NCI-H1092 treated with DMSO at 0.1 percent for 48 hours (cell line): ENCODE data around the gene UBR1.
"Not testable (repeated sequence)": the region's sequence is repeated elsewhere in the genome, so short reads cannot be mapped to it uniquely, and the experiment has no call there.

Source experiments
- DNase-seq: peaks from one replicate; lab custom pipeline; 2025; lab: John Stamatoyannopoulos, UW

Gene UBR1

GRCh38 chr15:43105778-43106485 is at the start of gene UBR1:
UBR1 (minus strand) TSS chr15:43106038; CDS start chr15:43106022, 16 bp downstream.
- DNase-seq = peak; percentile 76

GRCh38 chr15:43153269-43153668 is 47.4 kb upstream of the UBR1 start:
- DNase-seq = no peak

GRCh38 chr15:43151688-43152087 is 45.9 kb upstream of the UBR1 start:
- DNase-seq = no peak

- no peak for DNase-seq
Observed at GRCh38 chr15:43150191-43150929, 44.5 kb upstream of the UBR1 start.

GRCh38 chr15:43146184-43146583 is 40.3 kb upstream of the UBR1 start:
- no peak for DNase-seq

- DNase-seq = no peak
Observed at GRCh38 chr15:43144512-43144911, 38.7 kb upstream of the UBR1 start.

GRCh38 chr15:43143203-43143941 is 37.5 kb upstream of the UBR1 start:
- DNase-seq = no peak

- DNase-seq = no peak
Observed at GRCh38 chr15:43135351-43135750, 29.5 kb upstream of the UBR1 start.

GRCh38 chr15:43134157-43134635 is 28.4 kb upstream of the UBR1 start:
- peak; percentile 25 for DNase-seq

GRCh38 chr15:43133430-43134156 is 27.8 kb upstream of the UBR1 start, which contains the start of gene TMEM62:
TMEM62 (plus strand) TSS chr15:43133586; CDS start chr15:43133803, 217 bp downstream.
- peak; percentile 65 for DNase-seq

GRCh38 chr15:43132830-43133429 is 27.1 kb upstream of the UBR1 start:
- no peak for DNase-seq

- no peak for DNase-seq
Observed at GRCh38 chr15:43128980-43129335, 23.1 kb upstream of the UBR1 start.

GRCh38 chr15:43128174-43128979 is 22.5 kb upstream of the UBR1 start:
- not testable (repeated sequence) for DNase-seq

- DNase-seq = no peak
Observed at GRCh38 chr15:43127752-43128151, 21.9 kb upstream of the UBR1 start.

- no peak for DNase-seq
Observed at GRCh38 chr15:43126356-43126755, 20.5 kb upstream of the UBR1 start.

- no peak for DNase-seq
Observed at GRCh38 chr15:43125100-43125661, 19.3 kb upstream of the UBR1 start.

- DNase-seq = no peak
Observed at GRCh38 chr15:43121863-43122262, 16.0 kb upstream of the UBR1 start.

GRCh38 chr15:43118829-43119228 is 13.0 kb upstream of the UBR1 start:
- no peak for DNase-seq

- no peak for DNase-seq
Observed at GRCh38 chr15:43118286-43118685, 12.4 kb upstream of the UBR1 start.

- no peak for DNase-seq
Observed at GRCh38 chr15:43111354-43111753, 5.5 kb upstream of the UBR1 start.
